HEK293 (cell line): Measurements from ENCODE around the gene COBL.

ENCODE experiments used
- CTCF ChIA-PET: fragments of 350-600 bp; formaldehyde crosslinking; extraction: SDS; loops from one replicate; lab custom pipeline; 2021; ENCODE audit warnings: antibody characterized with exemption; lab: Yijun Ruan, JAX
- POLR2A ChIA-PET: fragments of 300-600 bp; formaldehyde crosslinking; extraction: SDS; loops from one replicate; lab custom pipeline; 2020; ENCODE audit warnings: antibody characterized with exemption, inconsistent platforms; lab: Yijun Ruan, JAX
- H3K27ac ChIP-seq: fragments of 200-500 bp; sonication (Bioruptor generic); 2 replicates; pipeline ENCODE4 v1.5.1; 2014; ENCODE audit warnings: low read depth, low read length, control low read depth, inconsistent platforms; ENCODE audit errors: extremely low read depth
- H3K36me3 ChIP-seq, 2 experiments: fragments of 200-500 bp in 1 of 2; sonication (Bioruptor generic) in 1 of 2; 1 replicate in 1 of 2; 2 replicates in 1 of 2; pipeline ENCODE4 v1.5.1; 2014 to 2017; ENCODE audit warnings: inconsistent platforms in 2 of 2, low read length in 2 of 2; ENCODE audit not compliant: control insufficient read depth in 2 of 2, insufficient read depth in 1 of 2
- H3K4me1 ChIP-seq: fragments of 200-500 bp; sonication (Bioruptor generic); 2 replicates; pipeline ENCODE4 v1.5.1; 2014; ENCODE audit warnings: mild to moderate bottlenecking, low read length, inconsistent platforms; ENCODE audit not compliant: control insufficient read depth, insufficient read depth
- H3K4me3 ChIP-seq: 2 replicates; pipeline ENCODE4 v1.5.1; 2011; ENCODE audit warnings: low read depth, mild to moderate bottlenecking, control low read depth, low read length, moderate library complexity
- H3K9me3 ChIP-seq: fragments of 200-500 bp; sonication (Bioruptor generic); 2 replicates; pipeline ENCODE4 v1.5.1; 2014; ENCODE audit warnings: low read depth, low read length, inconsistent platforms; ENCODE audit not compliant: control insufficient read depth, insufficient read depth
- BCL11A ChIP-seq: fragments of 450-650 bp; formaldehyde crosslinking; IDR thresholded peaks from 2 replicates; pipeline ENCODE4 v1.5.1; 2016; ENCODE audit warnings: low read depth, missing biosample characterization, missing genetic modification characterization
- PBX3 ChIP-seq: sonication (generic); formaldehyde crosslinking; IDR thresholded peaks from 2 replicates; pipeline ENCODE4 v1.8.1; 2022; ENCODE audit warnings: mild to moderate bottlenecking, moderate library complexity, missing genetic modification reagents
- REST ChIP-seq: fragments of 450-650 bp; formaldehyde crosslinking; IDR thresholded peaks from 2 replicates; pipeline ENCODE4 v1.5.1; 2016; ENCODE audit warnings: missing biosample characterization, missing genetic modification characterization
- ZNF132 ChIP-seq: fragments of 450-650 bp; formaldehyde crosslinking; IDR thresholded peaks from 2 replicates; pipeline ENCODE4 v1.5.1; 2017; ENCODE audit warnings: missing biosample characterization, missing genetic modification characterization, borderline replicate concordance
- ZNF221 ChIP-seq: fragments of 450-650 bp; formaldehyde crosslinking; IDR thresholded peaks from 2 replicates; pipeline ENCODE4 v1.5.1; 2017; ENCODE audit warnings: missing biosample characterization, missing genetic modification characterization, borderline replicate concordance
- ZNF239 ChIP-seq: fragments of 450-650 bp; formaldehyde crosslinking; IDR thresholded peaks from 2 replicates; pipeline ENCODE4 v1.5.1; 2016; ENCODE audit warnings: missing biosample characterization, missing genetic modification characterization
- ZNF24 ChIP-seq: fragments of 450-650 bp; formaldehyde crosslinking; IDR thresholded peaks from 2 replicates; pipeline ENCODE4 v1.5.1; 2016; ENCODE audit warnings: missing biosample characterization, missing genetic modification characterization
- ZNF274 ChIP-seq, 2 experiments: fragments of 200-500 bp in 1 of 2; fragments of 450-650 bp in 1 of 2; sonication (Bioruptor generic) in 1 of 2; formaldehyde crosslinking in 1 of 2; IDR thresholded peaks; 2 replicates each; pipeline versions ENCODE4 v1.5.1 to v1.6.1; 2014 to 2016; ENCODE audit warnings: borderline replicate concordance in 1 of 2, inconsistent platforms in 1 of 2, low read length in 1 of 2, missing biosample characterization in 1 of 2, missing genetic modification characterization in 1 of 2
- ZNF341 ChIP-seq: fragments of 450-650 bp; formaldehyde crosslinking; IDR thresholded peaks from 2 replicates; pipeline ENCODE4; 2016; ENCODE audit warnings: low read depth, missing biosample characterization, missing genetic modification characterization
- ZNF654 ChIP-seq: fragments of 450-650 bp; formaldehyde crosslinking; IDR thresholded peaks from 2 replicates; pipeline ENCODE4 v1.5.1; 2016; ENCODE audit warnings: low read depth, missing biosample characterization, missing genetic modification characterization
- ZSCAN30 ChIP-seq: fragments of 450-650 bp; IDR thresholded peaks from 2 replicates; pipeline ENCODE4 v1.5.1; 2018; ENCODE audit warnings: missing biosample characterization, mild to moderate bottlenecking, missing genetic modification characterization, moderate library complexity
- TF ChIP-seq, protein P1 (sequence below): fragments of 450-650 bp; formaldehyde crosslinking; IDR thresholded peaks from 2 replicates; pipeline ENCODE4 v1.5.1; 2016; ENCODE audit warnings: missing biosample characterization, missing genetic modification characterization
- TF ChIP-seq, protein P2 (sequence below): fragments of 450-650 bp; formaldehyde crosslinking; IDR thresholded peaks from 2 replicates; pipeline ENCODE4 v1.5.1; 2016; ENCODE audit warnings: missing biosample characterization, missing genetic modification characterization
- TF ChIP-seq, protein P3 (sequence below): fragments of 450-650 bp; formaldehyde crosslinking; IDR thresholded peaks from 2 replicates; pipeline ENCODE4 v1.5.1; 2016; ENCODE audit warnings: missing biosample characterization, missing genetic modification characterization
- TF ChIP-seq, protein P4 (sequence below): fragments of 450-650 bp; formaldehyde crosslinking; optimal IDR thresholded peaks from 2 replicates; pipeline ENCODE3; 2016; ENCODE audit warnings: missing biosample characterization, mild to moderate bottlenecking, missing genetic modification characterization
- TF ChIP-seq, protein P5 (sequence below): fragments of 450-650 bp; formaldehyde crosslinking; IDR thresholded peaks from 2 replicates; pipeline ENCODE4 v1.5.1; 2016; ENCODE audit warnings: missing biosample characterization, missing genetic modification characterization

COBL gene

DNA sequence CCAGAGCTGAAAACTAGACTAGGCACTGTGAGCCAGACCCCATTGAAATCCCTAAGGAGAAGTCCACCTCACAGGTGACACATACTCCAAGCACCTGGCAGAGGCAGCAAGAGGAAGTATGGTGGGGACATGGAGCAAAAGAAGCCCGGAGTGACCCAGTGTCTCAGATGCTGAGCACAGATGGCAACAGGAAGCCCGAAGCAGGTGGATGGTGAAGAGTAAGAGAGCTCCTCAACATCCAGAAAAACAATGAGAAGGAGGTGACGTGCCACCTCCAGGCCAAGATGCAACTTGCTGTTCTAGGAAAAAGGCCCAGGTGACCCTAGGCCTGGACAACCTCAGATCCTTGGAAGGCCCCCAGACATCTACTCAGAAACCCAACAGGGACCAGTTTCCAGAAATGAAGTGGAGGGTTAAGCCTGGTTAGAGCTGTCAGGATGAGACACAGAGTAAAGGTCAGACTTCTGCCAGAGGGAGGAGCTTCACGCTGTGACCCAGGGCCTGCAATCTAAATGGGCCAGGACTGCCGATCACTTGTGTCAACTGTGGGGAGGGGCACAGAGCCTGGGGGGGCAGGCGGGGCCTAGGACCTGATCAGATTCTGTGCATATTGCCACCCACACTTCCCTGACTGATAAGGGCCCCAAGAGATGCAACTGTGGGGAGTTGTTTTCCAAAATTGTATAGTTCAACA, 2.4 kb upstream of the COBL start:
- TF ChIP-seq BCL11A (no peak), ZSCAN30 (tag by site-specific recombination) (no peak), ZNF24 (tag by site-specific recombination) (no peak), ZNF132 (tag by site-specific recombination) (no peak), ZNF274 (IDR thresholded peaks at IDR 0.05; ENCODE audit: low read length) (no peak), ZNF274 (tag by site-specific recombination; IDR thresholded peaks at IDR 0.05; ENCODE audit: borderline replicate concordance) (no peak), REST (tag by site-specific recombination) (no peak), PBX3 (CRISPR knock-in tag) (no peak), ZNF221 (tag by site-specific recombination) (no peak), ZNF341 (tag by site-specific recombination) (no peak), ZNF654 (tag by site-specific recombination) (no peak), ZNF239 (tag by site-specific recombination) (no peak)
- TF ChIP-seq, protein P1, sequence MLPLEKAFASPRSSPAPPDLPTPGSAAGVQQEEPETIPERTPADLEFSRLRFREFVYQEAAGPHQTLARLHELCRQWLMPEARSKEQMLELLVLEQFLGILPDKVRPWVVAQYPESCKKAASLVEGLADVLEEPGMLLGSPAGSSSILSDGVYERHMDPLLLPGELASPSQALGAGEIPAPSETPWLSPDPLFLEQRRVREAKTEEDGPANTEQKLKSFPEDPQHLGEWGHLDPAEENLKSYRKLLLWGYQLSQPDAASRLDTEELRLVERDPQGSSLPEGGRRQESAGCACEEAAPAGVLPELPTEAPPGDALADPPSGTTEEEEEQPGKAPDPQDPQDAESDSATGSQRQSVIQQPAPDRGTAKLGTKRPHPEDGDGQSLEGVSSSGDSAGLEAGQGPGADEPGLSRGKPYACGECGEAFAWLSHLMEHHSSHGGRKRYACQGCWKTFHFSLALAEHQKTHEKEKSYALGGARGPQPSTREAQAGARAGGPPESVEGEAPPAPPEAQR (tag by site-specific recombination), result no peak
- TF ChIP-seq, protein P2, sequence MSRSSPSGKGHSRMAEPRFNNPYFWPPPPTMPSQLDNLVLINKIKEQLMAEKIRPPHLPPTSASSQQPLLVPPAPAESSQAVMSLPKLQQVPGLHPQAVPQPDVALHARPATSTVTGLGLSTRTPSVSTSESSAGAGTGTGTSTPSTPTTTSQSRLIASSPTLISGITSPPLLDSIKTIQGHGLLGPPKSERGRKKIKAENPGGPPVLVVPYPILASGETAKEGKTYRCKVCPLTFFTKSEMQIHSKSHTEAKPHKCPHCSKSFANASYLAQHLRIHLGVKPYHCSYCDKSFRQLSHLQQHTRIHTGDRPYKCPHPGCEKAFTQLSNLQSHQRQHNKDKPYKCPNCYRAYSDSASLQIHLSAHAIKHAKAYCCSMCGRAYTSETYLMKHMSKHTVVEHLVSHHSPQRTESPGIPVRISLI (tag by site-specific recombination), result no peak
- TF ChIP-seq, protein P3, sequence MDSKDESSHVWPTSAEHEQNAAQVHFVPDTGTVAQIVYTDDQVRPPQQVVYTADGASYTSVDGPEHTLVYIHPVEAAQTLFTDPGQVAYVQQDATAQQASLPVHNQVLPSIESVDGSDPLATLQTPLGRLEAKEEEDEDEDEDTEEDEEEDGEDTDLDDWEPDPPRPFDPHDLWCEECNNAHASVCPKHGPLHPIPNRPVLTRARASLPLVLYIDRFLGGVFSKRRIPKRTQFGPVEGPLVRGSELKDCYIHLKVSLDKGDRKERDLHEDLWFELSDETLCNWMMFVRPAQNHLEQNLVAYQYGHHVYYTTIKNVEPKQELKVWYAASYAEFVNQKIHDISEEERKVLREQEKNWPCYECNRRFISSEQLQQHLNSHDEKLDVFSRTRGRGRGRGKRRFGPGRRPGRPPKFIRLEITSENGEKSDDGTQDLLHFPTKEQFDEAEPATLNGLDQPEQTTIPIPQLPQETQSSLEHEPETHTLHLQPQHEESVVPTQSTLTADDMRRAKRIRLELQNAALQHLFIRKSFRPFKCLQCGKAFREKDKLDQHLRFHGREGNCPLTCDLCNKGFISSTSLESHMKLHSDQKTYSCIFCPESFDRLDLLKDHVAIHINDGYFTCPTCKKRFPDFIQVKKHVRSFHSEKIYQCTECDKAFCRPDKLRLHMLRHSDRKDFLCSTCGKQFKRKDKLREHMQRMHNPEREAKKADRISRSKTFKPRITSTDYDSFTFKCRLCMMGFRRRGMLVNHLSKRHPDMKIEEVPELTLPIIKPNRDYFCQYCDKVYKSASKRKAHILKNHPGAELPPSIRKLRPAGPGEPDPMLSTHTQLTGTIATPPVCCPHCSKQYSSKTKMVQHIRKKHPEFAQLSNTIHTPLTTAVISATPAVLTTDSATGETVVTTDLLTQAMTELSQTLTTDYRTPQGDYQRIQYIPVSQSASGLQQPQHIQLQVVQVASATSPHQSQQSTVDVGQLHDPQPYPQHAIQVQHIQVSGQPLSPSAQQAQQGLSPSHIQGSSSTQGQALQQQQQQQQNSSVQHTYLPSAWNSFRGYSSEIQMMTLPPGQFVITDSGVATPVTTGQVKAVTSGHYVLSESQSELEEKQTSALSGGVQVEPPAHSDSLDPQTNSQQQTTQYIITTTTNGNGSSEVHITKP, result no peak
- TF ChIP-seq, protein P4, sequence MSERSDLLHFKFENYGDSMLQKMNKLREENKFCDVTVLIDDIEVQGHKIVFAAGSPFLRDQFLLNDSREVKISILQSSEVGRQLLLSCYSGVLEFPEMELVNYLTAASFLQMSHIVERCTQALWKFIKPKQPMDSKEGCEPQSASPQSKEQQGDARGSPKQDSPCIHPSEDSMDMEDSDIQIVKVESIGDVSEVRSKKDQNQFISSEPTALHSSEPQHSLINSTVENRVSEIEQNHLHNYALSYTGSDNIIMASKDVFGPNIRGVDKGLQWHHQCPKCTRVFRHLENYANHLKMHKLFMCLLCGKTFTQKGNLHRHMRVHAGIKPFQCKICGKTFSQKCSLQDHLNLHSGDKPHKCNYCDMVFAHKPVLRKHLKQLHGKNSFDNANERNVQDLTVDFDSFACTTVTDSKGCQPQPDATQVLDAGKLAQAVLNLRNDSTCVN (tag by site-specific recombination), result no peak
- TF ChIP-seq, protein P5, sequence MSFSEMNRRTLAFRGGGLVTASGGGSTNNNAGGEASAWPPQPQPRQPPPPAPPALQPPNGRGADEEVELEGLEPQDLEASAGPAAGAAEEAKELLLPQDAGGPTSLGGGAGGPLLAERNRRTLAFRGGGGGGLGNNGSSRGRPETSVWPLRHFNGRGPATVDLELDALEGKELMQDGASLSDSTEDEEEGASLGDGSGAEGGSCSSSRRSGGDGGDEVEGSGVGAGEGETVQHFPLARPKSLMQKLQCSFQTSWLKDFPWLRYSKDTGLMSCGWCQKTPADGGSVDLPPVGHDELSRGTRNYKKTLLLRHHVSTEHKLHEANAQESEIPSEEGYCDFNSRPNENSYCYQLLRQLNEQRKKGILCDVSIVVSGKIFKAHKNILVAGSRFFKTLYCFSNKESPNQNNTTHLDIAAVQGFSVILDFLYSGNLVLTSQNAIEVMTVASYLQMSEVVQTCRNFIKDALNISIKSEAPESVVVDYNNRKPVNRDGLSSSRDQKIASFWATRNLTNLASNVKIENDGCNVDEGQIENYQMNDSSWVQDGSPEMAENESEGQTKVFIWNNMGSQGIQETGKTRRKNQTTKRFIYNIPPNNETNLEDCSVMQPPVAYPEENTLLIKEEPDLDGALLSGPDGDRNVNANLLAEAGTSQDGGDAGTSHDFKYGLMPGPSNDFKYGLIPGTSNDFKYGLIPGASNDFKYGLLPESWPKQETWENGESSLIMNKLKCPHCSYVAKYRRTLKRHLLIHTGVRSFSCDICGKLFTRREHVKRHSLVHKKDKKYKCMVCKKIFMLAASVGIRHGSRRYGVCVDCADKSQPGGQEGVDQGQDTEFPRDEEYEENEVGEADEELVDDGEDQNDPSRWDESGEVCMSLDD (tag by site-specific recombination), result no peak
- no peak overlapping the region for H3K27ac ChIP-seq
- no peaks in the 10 kb centered on the region for H3K9me3 ChIP-seq
- H3K4me3 ChIP-seq, result no peak overlapping the region
- no peaks in the 10 kb centered on the region for H3K36me3 ChIP-seq
- ChIA-PET POLR2A (no interaction called here), CTCF (interaction anchor here (0.6 to 1.0 kb wide), 2 partner anchors 32 to 45 kb away, joined by 3 to 4 read pairs; no protein-coding TSS in a partner anchor)
- peaks cover 8% of the 10 kb centered on the region for H3K4me1 ChIP-seq
